GM12891 (cell line): ENCODE results near the gene PFKFB3.
"Not testable (repeated sequence)": the region's sequence is repeated elsewhere in the genome, so short reads cannot be mapped to it uniquely, and the experiment has no call there.

Experiments
- DNase-seq: peaks from one replicate; pipeline ENCODE4 v3.0.0; 2011; ENCODE audit warnings: low spot score; ENCODE audit not compliant: insufficient read length
- FAIRE-seq: peaks from 2 replicates; lab custom pipeline; 2011; peaks lifted over from hg19 to GRCh38; lab: Jason Lieb, UNC
- PAX5 ChIP-seq: IDR thresholded peaks from 2 replicates; pipeline ENCODE4 v1.6.1; 2011; ENCODE audit warnings: low read length, moderate library complexity, mild to moderate bottlenecking; ENCODE audit not compliant: insufficient read depth, severe bottlenecking
- POLR2A ChIP-seq: IDR thresholded peaks from 2 replicates; pipeline ENCODE4 v1.6.1; 2011; ENCODE audit warnings: low read depth, low read length, control low read depth
- POLR2AphosphoS5 ChIP-seq: IDR thresholded peaks from 2 replicates; pipeline ENCODE4 v1.6.1; 2011; ENCODE audit warnings: low read depth, low read length, control low read depth
- POU2F2 ChIP-seq: IDR thresholded peaks from 2 replicates; pipeline ENCODE4 v1.6.1; 2011; ENCODE audit warnings: low read depth, mild to moderate bottlenecking, control low read depth, low read length, moderate library complexity
- SPI1 ChIP-seq: IDR thresholded peaks from 2 replicates; pipeline ENCODE4 v1.6.1; 2011; ENCODE audit warnings: low read depth, low read length, control low read depth
- TAF1 ChIP-seq: IDR thresholded peaks from 2 replicates; pipeline ENCODE4 v1.6.1; 2011; ENCODE audit warnings: low read depth, low read length, control low read depth

Gene PFKFB3

DNA sequence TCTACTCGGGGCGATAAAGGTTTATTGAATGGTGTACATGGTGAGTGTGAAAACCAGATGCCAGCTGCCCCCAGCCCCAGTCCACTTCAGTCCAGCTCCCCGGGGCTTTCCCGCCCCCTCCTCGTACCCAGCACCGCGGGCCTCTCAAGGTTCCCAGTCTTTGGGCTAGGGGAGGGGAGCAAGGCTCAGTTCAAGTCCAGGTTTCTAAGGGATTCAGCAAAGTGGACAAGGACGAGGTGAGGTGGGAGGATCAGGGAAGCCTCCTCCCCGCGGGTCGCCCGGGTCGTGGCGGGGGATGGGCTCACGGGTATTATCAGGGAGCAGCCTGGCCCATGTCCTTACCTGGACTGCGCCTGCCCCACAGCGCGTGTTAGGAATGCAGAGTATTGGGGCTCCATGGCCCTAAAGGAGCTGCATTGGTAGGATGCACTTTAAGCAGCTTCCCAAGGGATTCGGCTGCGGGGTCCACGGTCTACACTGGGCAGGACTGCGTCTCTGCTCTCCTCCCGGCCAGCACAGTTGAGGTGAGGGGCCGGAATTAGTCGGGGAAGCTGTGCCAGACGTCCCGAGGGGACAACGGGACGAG lies 541 bp upstream of the PFKFB3 start:
- no peak for DNase-seq
- no peak for FAIRE-seq
- TF ChIP-seq POLR2A: no peak
- no peak for TF ChIP-seq SPI1
- no peak for TF ChIP-seq POU2F2
- no peak for TF ChIP-seq PAX5
- no peak for TF ChIP-seq POLR2AphosphoS5
- TF ChIP-seq TAF1: no peak

DNA sequence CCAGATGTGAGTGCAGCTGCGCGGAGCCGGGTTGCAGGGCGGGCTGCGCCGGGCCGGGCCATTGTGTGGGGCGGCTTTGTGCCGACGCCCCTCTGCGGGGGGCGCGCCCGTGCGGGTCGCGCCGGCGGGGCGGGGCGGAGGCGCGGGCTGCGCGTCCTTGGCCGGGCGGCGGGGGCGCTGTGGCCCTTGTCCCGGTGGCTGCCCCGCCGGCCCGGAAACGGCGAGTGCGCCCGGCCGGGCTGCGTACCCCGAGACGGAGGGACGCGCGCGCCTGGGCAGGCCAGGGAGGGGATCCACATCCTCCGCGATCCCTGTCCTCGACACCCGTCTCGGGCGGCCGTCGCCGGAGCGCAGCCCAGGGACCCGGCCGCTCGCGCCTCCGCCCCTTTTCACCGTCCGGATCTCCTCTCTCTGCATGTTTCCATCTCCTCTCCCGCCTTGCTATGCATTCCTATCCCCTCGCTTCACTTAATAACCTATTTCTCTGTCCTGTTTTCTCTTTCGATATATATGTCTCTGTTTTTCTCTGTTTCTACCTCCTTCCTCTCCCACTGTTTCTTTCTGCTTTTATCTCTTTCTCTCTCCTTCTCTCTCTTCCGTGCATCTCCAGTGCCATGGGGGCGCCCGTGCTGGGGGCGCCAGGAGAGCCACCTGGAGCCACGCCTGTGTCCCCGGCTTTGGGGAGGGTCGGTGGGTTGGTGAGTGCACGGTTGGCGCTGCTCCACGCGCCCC lies 765 bp downstream of the PFKFB3 start:
- DNase-seq: peak; percentile 83
- no peak for TF ChIP-seq PAX5
- no peak for TF ChIP-seq POU2F2
- no peak; the same call in 1 of the 2 replicates for TF ChIP-seq POLR2AphosphoS5
- TF ChIP-seq SPI1: no peak
- TF ChIP-seq TAF1: no peak
- no peak for TF ChIP-seq POLR2A
- FAIRE-seq: no peak

DNA sequence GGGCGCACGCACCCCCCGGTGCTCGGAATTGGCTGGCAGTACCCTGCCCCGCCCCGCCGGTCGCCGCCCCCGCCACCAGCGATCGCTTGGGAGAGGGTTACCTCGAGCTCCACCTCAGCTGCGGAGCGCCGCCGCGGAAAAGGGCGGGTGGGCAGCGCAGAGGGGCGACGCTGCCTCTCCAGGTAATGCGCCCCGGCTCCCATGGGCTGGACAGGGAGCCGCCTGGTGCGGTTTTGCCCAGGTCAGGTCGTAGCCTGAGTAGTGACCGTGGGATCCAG lies 1.3 kb downstream of the PFKFB3 start:
- DNase-seq (no peak), FAIRE-seq (peak; percentile 72)
- TF ChIP-seq POLR2A (no peak), POU2F2 (no peak), POLR2AphosphoS5 (no peak), SPI1 (no peak), TAF1 (no peak), PAX5 (no peak)

DNA sequence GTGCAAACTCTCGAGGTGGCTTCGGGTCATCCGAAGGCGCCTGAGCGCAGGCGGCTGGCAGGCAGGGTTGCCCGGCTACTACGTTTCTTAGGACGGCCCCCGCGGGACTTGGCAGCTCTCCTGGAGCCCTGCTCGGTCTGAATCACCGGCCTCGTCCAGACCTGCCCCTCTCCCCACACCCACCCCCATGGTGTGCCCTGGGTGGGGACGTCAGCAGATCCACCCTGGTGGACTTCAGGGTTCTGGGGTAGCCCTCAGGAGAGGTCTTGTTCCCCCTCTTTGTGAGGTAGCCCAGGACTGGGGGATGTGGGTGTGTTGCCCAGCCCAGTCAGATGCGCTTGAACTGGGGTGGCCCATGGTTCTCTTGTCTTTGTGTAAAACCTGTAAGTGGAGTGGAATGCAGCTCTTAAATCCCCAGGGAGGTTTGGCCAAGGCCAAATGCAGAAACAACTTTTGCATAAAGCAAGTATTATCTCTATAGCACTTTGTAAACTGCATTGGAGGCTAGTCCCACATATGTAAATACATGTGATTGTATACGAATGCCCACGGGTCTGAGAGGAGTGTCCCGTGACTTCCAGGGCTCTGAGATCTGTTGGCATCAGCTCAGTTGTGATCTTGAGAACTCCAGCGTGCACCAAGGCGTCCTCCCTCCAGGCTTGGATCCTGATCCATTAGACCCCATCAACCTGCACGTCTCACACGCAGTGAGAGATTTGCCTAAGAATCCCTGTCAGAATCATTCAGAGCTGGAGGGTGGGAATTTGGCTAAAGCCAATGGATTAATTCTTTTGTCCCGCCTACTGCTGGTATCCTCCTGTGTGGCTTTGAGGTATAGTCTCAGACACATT lies 1.8 kb downstream of the PFKFB3 start:
- FAIRE-seq: no peak
- TF ChIP-seq SPI1 (no peak), POLR2A (peak; percentile 15; the same call in 1 of the 2 replicates)
- DNase-seq: no peak

DNA sequence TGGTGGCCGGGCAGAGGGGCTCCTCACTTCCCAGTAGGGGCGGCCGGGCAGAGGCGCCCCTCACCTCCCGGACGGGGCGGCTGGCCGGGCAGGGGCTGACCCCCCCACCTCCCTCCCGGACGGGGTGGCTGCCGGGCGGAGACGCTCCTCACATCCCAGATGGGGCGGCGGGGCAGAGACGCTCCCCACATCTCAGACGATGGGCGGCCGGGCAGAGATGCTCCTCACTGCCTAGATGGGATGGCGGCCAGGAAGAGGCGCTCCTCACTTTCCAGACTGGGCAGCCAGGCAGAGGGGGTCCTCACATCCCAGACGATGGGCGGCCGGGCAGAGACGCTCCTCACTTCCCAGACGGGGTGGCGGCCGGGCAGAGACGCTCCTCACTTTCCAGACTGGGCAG lies 3.8 kb downstream of the PFKFB3 start:
- not testable (repeated sequence) for DNase-seq, FAIRE-seq

DNA sequence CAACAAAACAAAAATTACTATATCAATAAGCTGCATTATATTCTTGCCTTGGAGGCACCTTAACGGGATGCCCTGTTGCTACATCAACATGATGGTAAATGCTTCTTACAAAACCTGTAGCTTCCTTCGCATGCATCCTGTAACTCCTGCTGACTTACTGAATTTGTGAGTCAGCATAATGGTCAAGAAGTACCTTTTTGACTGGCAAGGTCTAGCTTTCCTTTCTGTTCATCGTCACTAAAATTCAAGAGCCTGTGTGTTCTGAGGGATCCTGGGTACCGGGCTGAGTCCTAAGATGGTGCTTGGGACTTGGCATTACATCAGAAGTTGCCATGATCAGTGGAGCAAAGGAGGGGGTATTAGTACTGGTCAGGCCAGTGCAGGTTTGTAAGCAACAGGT lies 4.9 kb downstream of the PFKFB3 start:
- TF ChIP-seq PAX5 (no peak), POU2F2 (no peak), POLR2A (no peak), POLR2AphosphoS5 (no peak), SPI1 (no peak), TAF1 (no peak)
- no peak for DNase-seq
- no peak for FAIRE-seq

DNA sequence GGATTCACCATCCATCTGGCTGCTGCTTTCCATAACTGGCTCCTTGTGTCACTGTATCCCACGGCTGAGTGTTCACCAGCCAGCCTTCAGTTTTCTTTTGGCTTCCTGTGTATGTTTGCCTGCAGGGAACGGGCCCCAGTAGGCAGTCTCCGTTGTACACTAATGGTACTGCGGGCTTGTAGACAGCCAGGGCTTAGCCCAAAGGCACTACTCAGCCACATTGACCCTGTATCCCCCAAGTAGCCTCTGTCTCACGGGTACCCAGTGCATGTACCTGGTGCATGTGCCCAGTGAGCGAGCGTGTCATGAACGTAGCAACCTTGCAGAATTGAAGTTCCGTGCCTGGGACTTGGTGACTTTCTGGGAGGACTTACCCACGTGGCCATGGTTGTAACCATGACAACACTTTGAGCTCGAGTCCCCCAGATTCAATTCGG lies 6.1 kb downstream of the PFKFB3 start:
- TF ChIP-seq POLR2AphosphoS5 (no peak; the same call in 1 of the 2 replicates), POU2F2 (no peak), PAX5 (no peak), SPI1 (no peak), POLR2A (no peak), TAF1 (no peak)
- FAIRE-seq (peak; percentile 58), DNase-seq (no peak)

DNA sequence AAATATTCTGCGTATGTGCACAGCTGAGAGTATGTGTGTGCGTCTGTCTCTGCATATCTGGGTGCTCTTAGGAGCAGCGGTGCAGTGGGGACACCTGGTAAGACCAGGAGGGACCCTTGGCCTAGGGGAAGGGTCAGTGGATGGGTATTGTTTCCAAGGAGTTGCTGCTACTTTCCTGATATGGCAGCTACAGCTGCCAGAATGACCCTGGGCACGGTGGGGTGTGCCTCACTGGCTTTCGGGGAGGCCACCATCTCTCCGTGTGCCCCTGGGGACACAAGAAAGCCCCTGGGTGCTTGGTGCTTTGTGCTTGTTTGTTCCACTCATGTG lies 8.6 kb downstream of the PFKFB3 start:
- TF ChIP-seq POU2F2 (no peak), TAF1 (no peak), PAX5 (no peak), SPI1 (no peak), POLR2A (no peak), POLR2AphosphoS5 (no peak)
- no peak for FAIRE-seq
- DNase-seq: no peak

DNA sequence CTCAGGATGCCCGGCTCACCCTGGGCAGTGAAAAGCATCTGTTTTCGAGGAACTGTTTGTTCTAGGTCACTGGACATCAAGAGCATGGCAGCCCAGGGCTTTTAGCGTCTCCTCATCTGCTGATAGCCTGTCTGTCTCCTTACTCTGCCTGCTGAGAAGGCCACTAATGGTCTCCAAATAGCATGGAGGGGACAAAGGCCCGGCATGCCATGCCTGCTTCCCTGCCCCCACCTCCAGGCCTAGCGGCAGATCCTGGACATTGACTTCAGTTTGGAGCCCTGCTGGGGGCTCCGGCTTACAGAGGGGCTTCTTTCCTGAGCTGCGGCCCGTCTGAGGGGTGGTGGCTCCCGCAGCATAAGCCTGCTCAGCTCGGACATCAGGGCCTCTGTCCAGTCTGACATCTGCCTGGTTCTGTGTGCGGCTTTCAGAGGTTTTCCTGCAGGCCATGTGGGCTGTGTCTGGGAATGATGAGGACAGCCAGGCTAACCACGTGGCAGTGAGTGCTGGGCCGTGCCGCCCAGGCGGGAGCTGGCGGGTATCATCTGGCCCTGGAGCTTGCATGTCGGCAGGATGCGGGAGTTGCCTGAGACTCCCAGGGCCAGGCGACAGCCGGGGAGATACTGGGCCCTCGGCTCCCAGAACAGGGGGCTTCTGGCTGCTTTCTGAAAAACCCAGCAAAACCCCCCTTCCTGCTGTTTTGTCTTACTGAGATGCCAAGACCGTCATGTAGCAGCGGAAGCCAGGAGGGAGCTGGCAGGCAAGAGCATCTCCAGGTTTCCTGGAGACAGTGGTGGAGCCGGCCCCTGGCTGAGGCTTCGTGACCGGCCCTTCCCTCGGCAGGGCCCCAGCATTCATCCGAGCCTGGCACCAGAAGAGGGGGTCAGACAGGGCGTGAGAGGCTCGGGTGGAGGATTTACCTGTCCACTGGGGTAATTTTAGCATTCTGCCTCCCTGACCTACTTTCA lies 9.2 kb downstream of the PFKFB3 start:
- DNase-seq (no peak), FAIRE-seq (no peak)
- TF ChIP-seq SPI1: no peak
